Stimulated activated CD4-positive, alpha-beta T cell treated with anti-CD3 and anti-CD28 coated beads, Interleukin-12 subunit alpha, Interleukin-12 subunit beta, amount 100 ng/mL, for 4 hours (primary cell): Measurements from ENCODE around the gene OR52W1.
"Not testable (repeated sequence)": the region's sequence is repeated elsewhere in the genome, so short reads cannot be mapped to it uniquely, and the experiment has no call there.

ENCODE experiments used
- DNase-seq: peaks from one replicate; pipeline ENCODE4 v3.0.0-alpha.2; 2020

OR52W1 gene

DNA sequence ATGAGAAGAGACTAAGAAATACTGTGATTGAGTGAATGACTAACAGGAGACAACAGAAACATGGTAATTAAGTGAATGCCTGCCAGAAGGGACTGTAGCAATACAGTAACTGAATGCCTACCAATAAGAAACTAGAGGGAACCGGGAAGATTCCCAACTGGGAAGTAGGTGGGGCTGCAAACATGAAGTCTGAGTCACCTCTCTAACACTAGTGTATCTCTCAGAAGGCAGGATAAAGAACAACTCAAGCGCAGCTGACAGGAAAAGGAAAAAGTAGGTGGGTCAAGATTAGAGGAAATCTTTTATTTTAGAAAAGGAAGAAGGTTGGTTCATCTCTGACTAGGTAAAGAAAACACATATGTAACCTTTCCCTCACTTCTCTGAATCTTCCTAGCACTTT lies 20.3 kb downstream of the OR52W1 start:
- no peak for DNase-seq

DNA sequence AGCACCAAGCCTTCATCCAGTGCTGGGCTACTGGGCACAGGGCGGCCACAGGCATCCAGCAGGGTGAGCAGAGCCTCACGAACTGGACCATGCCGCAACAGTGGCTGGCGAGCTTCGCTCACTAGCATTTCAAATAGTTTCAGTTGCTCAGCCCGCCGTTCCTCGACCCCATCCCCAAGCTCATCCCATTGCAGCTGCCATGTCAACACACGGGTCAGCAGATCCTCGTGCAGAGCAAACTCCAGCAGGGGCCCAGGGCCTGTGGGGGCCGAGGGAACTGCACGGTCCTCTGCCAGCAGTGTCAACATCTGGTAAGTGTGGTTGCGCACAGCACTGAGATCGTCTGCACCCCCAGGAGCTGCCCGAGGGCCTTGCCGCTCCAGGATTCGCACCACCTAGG lies 24.8 kb downstream of the OR52W1 start:
- DNase-seq, result no peak

- DNase-seq, result no peak
Measured at GRCh38 chr11:6224421-6224820, 25.4 kb downstream of the OR52W1 start.

- DNase-seq, result no peak
Measured at GRCh38 chr11:6225024-6225423, 26.0 kb downstream of the OR52W1 start.

- no peak for DNase-seq
Measured at GRCh38 chr11:6225896-6226295, 26.9 kb downstream of the OR52W1 start.

DNA sequence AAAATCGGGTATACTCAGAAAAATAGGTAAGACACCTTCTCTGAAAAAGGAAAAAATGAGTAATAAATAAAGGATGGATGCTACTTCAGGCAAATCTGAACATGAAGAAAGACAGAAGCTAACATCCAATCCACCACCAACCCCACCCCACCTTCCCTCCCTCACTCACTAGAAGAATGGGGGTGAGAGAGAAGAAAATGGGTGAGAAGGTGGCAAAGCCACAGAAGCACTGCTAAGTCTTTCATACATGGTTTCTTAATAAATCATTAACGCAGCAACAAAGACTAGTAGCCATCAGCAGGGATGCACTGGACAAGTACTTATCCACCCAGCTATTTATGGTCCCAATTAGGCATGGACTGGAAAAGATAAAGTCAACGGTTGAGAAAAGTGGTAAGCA lies 29.5 kb downstream of the OR52W1 start:
- no peak for DNase-seq

DNA sequence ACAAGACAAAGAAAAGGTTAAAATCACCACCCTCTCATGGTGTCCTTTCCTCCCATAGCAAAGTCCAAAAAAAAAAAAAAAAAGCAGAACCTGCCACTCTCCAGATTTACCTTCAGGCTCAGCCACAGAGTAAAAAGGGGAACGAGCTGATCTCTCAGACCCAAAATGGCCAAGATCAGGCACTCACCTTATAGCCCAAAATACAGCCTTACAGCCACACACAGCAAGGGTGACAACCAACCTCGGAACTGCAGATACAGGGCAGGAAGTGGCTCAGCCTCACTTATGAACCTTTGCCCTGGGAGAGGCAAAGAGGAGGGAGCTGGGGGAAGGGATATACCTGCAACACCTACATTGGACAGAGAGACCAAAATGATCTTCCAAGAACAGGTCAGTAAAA lies 30.9 kb downstream of the OR52W1 start:
- no peak for DNase-seq

- no peak for DNase-seq
Measured at GRCh38 chr11:6232899-6233298, 33.9 kb downstream of the OR52W1 start.

DNA sequence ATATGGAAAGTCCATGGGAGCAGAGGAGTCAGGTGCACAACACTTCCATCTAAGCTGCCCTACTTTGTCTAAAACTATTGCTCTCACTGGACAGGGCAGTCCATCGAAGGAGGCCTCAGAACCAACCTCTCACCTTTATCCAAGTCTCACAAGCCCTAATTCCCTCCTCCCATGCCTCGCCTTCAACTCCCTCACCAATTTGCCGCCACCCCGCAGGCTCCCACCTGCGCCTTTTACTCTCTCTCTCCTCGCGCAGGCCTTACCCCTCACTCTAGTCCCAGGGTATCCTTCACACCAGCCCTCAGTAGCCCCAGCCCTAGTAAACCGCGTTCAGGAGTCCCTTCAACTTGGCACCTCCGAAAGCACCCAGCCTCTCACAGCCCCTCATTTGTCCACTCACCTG lies 35.0 kb downstream of the OR52W1 start:
- DNase-seq, result no peak

- DNase-seq, result peak; percentile 97
Measured at GRCh38 chr11:6234387-6235107, 35.5 kb downstream of the OR52W1 start, which contains the start of gene FHIP1B. Gene FHIP1B, minus strand, starts transcription at chr11:6234636. Its CDS starts 10,120 bp downstream, at chr11:6224516.

DNA sequence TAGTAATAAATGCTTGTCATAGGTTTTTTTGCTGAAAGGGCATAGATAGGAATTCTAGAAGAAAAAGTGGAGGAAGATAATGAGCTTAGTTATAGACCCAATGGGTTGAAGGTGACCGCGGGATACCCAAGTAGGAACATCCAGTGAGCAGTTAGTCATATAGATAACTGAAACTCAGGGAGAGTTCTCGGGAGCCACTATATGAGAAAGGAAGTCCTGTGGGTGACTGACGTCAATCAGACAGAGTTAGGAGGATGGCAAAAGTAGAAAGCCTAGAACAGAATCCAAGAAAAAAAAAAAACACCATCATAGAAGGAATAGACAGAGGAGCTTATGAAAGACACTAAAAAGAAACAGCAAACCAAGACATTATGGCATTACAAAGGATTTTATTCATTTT lies 38.2 kb downstream of the OR52W1 start:
- no peak for DNase-seq

- DNase-seq, result no peak
Measured at GRCh38 chr11:6237761-6238302, 38.8 kb downstream of the OR52W1 start.

GRCh38 chr11:6238902-6239301 lies 39.9 kb downstream of the OR52W1 start, which contains the start of gene CNGA4:
Gene CNGA4, plus strand, starts transcription at chr11:6239089. Its CDS starts 118 bp downstream, at chr11:6239207.
- no peak for DNase-seq

DNA sequence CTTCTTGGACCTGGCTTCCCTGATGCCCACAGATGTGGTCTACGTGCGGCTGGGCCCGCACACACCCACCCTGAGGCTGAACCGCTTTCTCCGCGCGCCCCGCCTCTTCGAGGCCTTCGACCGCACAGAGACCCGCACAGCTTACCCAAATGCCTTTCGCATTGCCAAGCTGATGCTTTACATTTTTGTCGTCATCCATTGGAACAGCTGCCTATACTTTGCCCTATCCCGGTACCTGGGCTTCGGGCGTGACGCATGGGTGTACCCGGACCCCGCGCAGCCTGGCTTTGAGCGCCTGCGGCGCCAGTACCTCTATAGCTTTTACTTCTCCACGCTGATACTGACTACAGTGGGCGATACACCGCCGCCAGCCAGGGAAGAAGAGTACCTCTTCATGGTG lies 41.1 kb downstream of the OR52W1 start:
- no peak for DNase-seq

DNA sequence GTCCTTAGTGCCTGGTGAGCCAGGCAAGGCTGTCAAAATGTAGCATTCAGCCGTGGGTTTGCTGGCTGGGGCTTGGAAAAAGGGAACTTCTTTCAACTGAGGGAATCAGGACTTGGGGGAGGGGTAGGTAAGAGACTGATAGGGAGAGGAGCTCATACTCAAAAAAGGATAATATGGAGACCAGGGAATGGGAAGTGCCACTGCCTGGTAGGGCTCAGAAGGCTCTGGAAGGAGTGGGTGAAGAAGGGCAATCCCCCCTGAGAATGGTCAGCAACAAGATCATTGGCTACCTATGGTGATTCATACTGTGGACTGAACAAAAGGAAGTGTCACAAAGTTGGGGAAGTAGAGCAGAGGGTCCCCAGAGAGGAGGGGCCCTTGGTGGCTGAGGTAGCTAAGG lies 41.8 kb downstream of the OR52W1 start:
- no peak for DNase-seq

GRCh38 chr11:6241316-6241715 lies 42.3 kb downstream of the OR52W1 start:
- DNase-seq, result no peak

DNA sequence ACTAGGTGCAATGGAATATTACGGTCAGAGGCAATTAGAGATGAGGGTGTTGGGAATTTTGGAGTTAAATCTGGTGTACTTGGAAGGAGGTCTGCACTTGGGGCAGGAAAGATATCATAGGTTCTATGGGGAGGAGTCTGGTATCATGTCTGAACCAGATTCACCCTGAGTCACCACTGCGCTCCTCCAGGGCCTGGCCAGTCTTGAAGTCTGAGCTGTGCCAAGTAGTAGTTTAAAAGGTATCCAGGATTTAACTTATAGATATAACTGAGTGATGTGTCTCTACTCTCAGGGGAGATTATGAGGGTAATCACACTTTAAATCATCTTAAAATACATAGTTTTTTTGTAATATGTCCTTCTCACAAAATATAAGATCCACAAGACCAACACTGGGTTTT lies 46.5 kb downstream of the OR52W1 start:
- DNase-seq, result no peak

DNA sequence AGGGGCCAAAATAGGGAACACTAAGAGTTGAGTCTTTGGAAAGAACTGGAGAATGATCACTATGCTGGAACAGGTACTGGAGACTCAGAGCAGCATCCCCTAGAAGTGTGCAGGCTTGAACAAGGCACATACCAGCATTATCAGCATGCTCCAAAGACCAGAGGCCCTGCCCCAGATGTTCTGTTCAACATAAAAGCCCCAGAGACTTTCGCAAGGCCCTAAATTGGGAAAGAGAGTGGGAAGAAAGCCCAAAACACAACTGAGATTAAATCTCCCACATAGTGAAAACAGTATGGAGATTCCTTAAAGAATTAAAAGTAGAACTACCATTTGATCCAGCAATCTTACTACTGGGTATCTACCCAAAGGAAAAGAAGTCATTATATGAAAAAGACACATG lies 49.2 kb downstream of the OR52W1 start:
- no peak for DNase-seq

- not testable (repeated sequence) for DNase-seq
Measured at GRCh38 chr11:6248897-6249296, 49.9 kb downstream of the OR52W1 start.
